Fibroblast of lung (primary cell): ENCODE measurements around the gene SH3BGRL3. TPM values are rescaled to one million over a fixed set of nuclear protein-coding genes. Genes with fewer than 3 reads are reported as not detected.

Experiments
- DNase-seq, 2 donors: peaks; one replicate each; pipeline versions ENCODE4 v3.0.0 to v3.0.0-alpha.2; 2010; ENCODE audit warnings: low read depth in 2 of 2
- H2AFZ ChIP-seq: 2 replicates; pipeline ENCODE4 v1.5.1; 2012; ENCODE audit warnings: low read length, control low read depth, inconsistent platforms
- H3K27ac ChIP-seq: 2 replicates; pipeline ENCODE4 v1.5.1; 2011; ENCODE audit warnings: low read length, control low read depth; ENCODE audit not compliant: insufficient read depth
- H3K27me3 ChIP-seq: 2 replicates; pipeline ENCODE4 v1.5.1; 2011; ENCODE audit warnings: mild to moderate bottlenecking, low read length; ENCODE audit not compliant: control insufficient read depth, insufficient read depth
- H3K36me3 ChIP-seq: 2 replicates; pipeline ENCODE4 v1.5.1; 2011; ENCODE audit warnings: low read length; ENCODE audit not compliant: control insufficient read depth, insufficient read depth
- H3K4me1 ChIP-seq: 2 replicates; pipeline ENCODE4 v1.5.1; 2011; ENCODE audit warnings: low read length; ENCODE audit not compliant: control insufficient read depth, insufficient read depth; ENCODE audit errors: extremely low read depth
- H3K4me2 ChIP-seq: 2 replicates; pipeline ENCODE4 v1.5.1; 2011; ENCODE audit warnings: low read length, control low read depth; ENCODE audit not compliant: insufficient read depth; ENCODE audit errors: extremely low read depth
- H3K4me3 ChIP-seq, 4 experiments: fragments of 200-600 bp in 1 of 4; sonication (generic) in 1 of 4; replicated peaks in 1 of 4; 2 replicates each; pipeline ENCODE4 v1.5.1; 2011 to 2016; ENCODE audit warnings: low read length in 4 of 4, low read depth in 3 of 4, mild to moderate bottlenecking in 3 of 4, control low read depth in 2 of 4, inconsistent platforms in 1 of 4, mixed read lengths in 1 of 4; ENCODE audit not compliant: insufficient read depth in 1 of 4; ENCODE audit errors: control extremely low read depth in 1 of 4
- H3K79me2 ChIP-seq: 2 replicates; pipeline ENCODE4 v1.5.1; 2012; ENCODE audit warnings: mild to moderate bottlenecking, low read length, inconsistent platforms; ENCODE audit not compliant: control insufficient read depth, insufficient read depth
- H3K9ac ChIP-seq: 2 replicates; pipeline ENCODE4 v1.5.1; 2011; ENCODE audit warnings: mild to moderate bottlenecking, low read length, control low read depth; ENCODE audit not compliant: insufficient read depth
- H3K9me3 ChIP-seq: 2 replicates; pipeline ENCODE4 v1.5.1; 2012; ENCODE audit warnings: low read depth, low read length; ENCODE audit not compliant: control insufficient read depth, insufficient read depth
- H4K20me1 ChIP-seq: 2 replicates; pipeline ENCODE4 v1.5.1; 2011; ENCODE audit warnings: low read length; ENCODE audit not compliant: control insufficient read depth, insufficient read depth; ENCODE audit errors: extremely low read depth
- EZH2 ChIP-seq: IDR thresholded peaks from 2 replicates; pipeline ENCODE4 v1.5.1; 2012; ENCODE audit warnings: low read length, control low read depth, mild to moderate bottlenecking; ENCODE audit errors: missing control alignments
- polyA plus RNA-seq, 2 donors: library from polyadenylated mRNA; depleted of rRNA in 1 of 2; stranded (reverse) in 1 of 2; unstranded in 1 of 2; fragments of >200 nt; gene quantifications; 2 replicates each; pipeline ENCODE4 v1.2.1, GENCODE V29; 2011 to 2012; ENCODE audit warnings: missing spikeins in 1 of 2
- total RNA-seq: library from RNA; depleted of rRNA; stranded (reverse); fragments of >200 nt; gene quantifications from 2 replicates; pipeline ENCODE4 v1.2.1, GENCODE V29; 2014
- TF ChIP-seq, protein P1 (sequence below), 2 donors: IDR thresholded peaks in 1 of 2; conservative IDR thresholded peaks in 1 of 2; 1 replicate in 1 of 2; 2 replicates in 1 of 2; pipeline ENCODE4 v1.5.1; 2011 to 2012; ENCODE audit warnings: low read length in 2 of 2, control low read depth in 1 of 2, inconsistent platforms in 1 of 2, low read depth in 1 of 2, mild to moderate bottlenecking in 1 of 2

SH3BGRL3 gene
- total and polyA plus RNA-seq, 2 donors (not counting 1 experiment from before 2014, with no cell fraction given), result 39.6 to 200 TPM

DNA sequence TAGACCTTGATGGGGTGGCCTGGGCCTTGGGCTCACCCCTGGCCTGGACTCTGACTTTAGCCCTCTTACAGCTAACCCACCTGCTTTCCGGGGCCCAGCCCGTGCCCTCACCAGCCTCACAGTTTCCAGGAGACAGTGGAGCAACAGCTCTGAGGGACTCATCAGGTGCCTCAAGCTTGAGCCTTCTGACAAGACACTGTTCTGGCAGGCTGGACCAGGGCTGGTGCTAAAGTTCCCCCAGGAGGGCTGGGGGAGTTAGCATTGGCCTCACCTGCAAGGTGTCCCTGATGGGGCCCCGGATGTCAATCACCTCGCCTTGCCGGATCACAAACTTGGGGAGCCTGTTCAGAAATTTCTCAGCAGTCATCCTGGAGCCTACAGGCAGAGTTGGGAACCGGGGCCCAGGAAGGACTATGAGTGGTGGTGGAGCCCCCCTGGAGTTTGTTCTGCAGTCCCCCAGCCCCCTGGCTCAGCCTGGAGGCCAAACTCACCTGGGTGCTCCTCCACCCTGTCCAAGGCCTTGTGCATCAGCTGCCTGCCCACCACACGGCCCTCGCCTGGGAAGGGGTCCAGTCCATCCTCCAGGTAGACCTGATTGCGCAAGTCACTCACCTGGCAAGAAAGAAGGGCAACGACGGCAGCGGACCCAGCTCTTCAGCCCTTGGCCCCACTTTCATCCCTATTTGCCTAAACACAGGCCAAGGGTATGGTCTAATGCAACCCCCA lies 4.1 kb downstream of the SH3BGRL3 start:
- H3K9ac ChIP-seq, result peak overlapping the region; percentile 35
- H3K27me3 ChIP-seq, result no peaks in the 10 kb centered on the region
- H3K79me2 ChIP-seq, result peaks cover 39% of the 10 kb centered on the region
- peak overlapping the region; percentile 71 for H3K27ac ChIP-seq
- peak overlapping the region; percentile 50 for H3K4me2 ChIP-seq
- no peaks in the 10 kb centered on the region for H4K20me1 ChIP-seq
- peaks cover 49% of the 10 kb centered on the region for H3K4me1 ChIP-seq
- H3K4me3 ChIP-seq, result no peak overlapping the region
- H2AFZ ChIP-seq, result no peak overlapping the region
- no peak for DNase-seq
- no peaks in the 10 kb centered on the region for H3K9me3 ChIP-seq
- no peak for TF ChIP-seq EZH2
- TF ChIP-seq, protein P1, sequence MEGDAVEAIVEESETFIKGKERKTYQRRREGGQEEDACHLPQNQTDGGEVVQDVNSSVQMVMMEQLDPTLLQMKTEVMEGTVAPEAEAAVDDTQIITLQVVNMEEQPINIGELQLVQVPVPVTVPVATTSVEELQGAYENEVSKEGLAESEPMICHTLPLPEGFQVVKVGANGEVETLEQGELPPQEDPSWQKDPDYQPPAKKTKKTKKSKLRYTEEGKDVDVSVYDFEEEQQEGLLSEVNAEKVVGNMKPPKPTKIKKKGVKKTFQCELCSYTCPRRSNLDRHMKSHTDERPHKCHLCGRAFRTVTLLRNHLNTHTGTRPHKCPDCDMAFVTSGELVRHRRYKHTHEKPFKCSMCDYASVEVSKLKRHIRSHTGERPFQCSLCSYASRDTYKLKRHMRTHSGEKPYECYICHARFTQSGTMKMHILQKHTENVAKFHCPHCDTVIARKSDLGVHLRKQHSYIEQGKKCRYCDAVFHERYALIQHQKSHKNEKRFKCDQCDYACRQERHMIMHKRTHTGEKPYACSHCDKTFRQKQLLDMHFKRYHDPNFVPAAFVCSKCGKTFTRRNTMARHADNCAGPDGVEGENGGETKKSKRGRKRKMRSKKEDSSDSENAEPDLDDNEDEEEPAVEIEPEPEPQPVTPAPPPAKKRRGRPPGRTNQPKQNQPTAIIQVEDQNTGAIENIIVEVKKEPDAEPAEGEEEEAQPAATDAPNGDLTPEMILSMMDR (conservative IDR thresholded peaks at IDR 0.05 in 1 of 2, IDR thresholded peaks at IDR 0.05 in 1 of 2; ENCODE audit: low read depth in 1 of 2, low read length in 2 of 2), result no peak
- peaks cover 16% of the 10 kb centered on the region for H3K36me3 ChIP-seq

DNA sequence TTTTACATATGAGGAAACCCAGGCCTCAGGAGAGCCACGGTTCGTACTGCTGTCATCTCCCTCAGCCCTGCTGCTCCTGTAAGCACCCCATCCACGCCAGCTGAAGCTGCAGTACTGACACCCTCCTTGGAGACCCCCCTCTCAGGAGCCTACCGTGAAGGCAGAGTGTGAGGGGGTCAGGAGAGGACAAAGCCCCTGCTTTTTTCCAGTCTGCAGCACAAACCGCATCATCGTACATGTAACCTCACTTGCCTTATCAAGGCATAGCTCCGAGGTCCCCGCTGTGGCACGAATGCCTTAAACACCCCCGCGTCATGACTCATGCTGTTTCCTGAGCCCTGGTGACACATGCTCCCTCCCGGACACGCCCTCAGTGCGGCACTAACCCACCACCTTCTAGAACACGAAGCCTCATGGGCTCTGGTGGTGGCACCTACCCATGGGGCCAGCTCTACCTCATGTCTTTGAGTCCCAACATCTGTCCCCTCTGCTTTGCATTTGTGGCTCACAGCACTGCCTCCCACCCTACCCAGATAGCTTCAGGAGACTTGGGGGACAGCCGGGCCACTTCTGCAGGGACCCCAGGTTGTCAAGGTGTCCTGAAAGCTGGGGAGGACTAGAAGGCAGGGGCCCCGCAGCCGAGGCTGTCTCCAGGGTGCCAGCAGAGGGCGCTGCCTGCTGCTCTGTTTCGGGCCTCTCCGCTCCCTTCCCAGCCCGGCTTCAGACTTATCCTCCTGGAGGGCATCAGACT lies 4.9 kb downstream of the SH3BGRL3 start:
- peaks cover 44% of the 10 kb centered on the region for H3K4me1 ChIP-seq
- H3K27ac ChIP-seq, result peak overlapping the region; percentile 71
- H3K9me3 ChIP-seq, result no peaks in the 10 kb centered on the region
- peak; percentile 87 to 96 for DNase-seq
- no peaks in the 10 kb centered on the region for H4K20me1 ChIP-seq
- H3K27me3 ChIP-seq, result no peaks in the 10 kb centered on the region
- H3K36me3 ChIP-seq, result peaks cover 16% of the 10 kb centered on the region
- TF ChIP-seq, protein P1 (conservative IDR thresholded peaks at IDR 0.05 in 1 of 2, IDR thresholded peaks at IDR 0.05 in 1 of 2; ENCODE audit: low read depth in 1 of 2, low read length in 2 of 2), result peak; percentile 57 to 82
- TF ChIP-seq EZH2, result no peak
- H2AFZ ChIP-seq, result no peak overlapping the region
- peaks cover 32% of the 10 kb centered on the region for H3K79me2 ChIP-seq
- H3K9ac ChIP-seq, result peak overlapping the region; percentile 35
- H3K4me2 ChIP-seq, result peak overlapping the region; percentile 50
- H3K4me3 ChIP-seq, result no peak overlapping the region

DNA sequence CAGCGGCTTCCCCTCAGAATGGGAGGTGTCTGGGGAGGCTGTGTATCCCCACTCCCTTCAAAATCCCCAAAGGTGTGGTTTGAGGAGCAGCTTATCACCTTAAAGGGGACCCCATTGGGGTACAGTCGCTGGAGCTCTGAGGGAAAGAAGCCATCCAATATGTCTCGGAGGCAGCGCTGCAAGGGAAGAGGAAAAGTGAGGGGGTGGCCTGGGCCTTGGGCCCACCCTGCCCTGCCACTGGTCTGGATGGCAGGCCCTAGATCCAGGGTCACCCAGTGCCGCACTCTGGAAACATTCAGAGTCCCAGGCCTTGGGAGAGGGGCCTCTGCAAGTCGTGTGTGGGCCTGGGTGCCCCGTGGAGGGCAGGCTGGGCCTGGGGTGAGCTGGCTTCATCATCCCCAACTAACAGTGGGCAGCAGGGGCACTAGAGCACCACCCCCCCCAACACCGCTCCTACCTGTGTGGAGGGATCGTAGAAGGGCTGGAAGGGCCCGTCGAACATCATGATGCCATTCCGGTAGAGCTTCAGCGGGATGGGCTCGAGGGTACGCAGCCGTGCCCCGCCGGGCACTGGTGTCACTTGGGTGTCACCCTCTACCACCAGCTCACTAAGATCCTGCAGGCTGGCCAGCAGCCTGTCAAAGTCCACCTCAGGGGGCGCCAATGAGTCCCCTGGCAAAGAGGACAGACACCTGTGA lies 5.6 kb downstream of the SH3BGRL3 start:
- H3K4me2 ChIP-seq, result no peak overlapping the region
- H3K4me3 ChIP-seq, result no peak overlapping the region
- TF ChIP-seq, protein P1 (conservative IDR thresholded peaks at IDR 0.05 in 1 of 2, IDR thresholded peaks at IDR 0.05 in 1 of 2; ENCODE audit: low read depth in 1 of 2, low read length in 2 of 2), result peak; percentile 23 to 25
- TF ChIP-seq EZH2, result no peak
- DNase-seq, result no peak
- H3K36me3 ChIP-seq, result peaks cover 15% of the 10 kb centered on the region
- H3K9ac ChIP-seq, result no peak overlapping the region
- peaks cover 26% of the 10 kb centered on the region for H3K79me2 ChIP-seq
- peaks cover 44% of the 10 kb centered on the region for H3K4me1 ChIP-seq
- no peaks in the 10 kb centered on the region for H3K27me3 ChIP-seq
- H4K20me1 ChIP-seq, result no peaks in the 10 kb centered on the region
- no peak overlapping the region for H2AFZ ChIP-seq
- peak overlapping the region; percentile 71 for H3K27ac ChIP-seq
- H3K9me3 ChIP-seq, result no peaks in the 10 kb centered on the region
